Body of pancreas (tissue), 4 donors: Measurements from ENCODE around the gene LMX1A.

ENCODE experiments used
- POLR2A ChIP-seq, 3 donors: fragments of 450-650 bp; IDR thresholded peaks; one replicate each; pipeline ENCODE4 v1.6.1; 2016; ENCODE audit warnings: antibody characterized with exemption in 3 of 3, mild to moderate bottlenecking in 2 of 3
- TF ChIP-seq, protein P1 (sequence below), 7 experiments: fragments of 450-650 bp in 4 of 7; fragments of 200-600 bp in 3 of 7; sonication (generic) in 3 of 7; IDR thresholded peaks; one replicate each; pipeline ENCODE4 v1.5.1; 2016 to 2019; ENCODE audit warnings: antibody characterized with exemption in 7 of 7

DNA sequence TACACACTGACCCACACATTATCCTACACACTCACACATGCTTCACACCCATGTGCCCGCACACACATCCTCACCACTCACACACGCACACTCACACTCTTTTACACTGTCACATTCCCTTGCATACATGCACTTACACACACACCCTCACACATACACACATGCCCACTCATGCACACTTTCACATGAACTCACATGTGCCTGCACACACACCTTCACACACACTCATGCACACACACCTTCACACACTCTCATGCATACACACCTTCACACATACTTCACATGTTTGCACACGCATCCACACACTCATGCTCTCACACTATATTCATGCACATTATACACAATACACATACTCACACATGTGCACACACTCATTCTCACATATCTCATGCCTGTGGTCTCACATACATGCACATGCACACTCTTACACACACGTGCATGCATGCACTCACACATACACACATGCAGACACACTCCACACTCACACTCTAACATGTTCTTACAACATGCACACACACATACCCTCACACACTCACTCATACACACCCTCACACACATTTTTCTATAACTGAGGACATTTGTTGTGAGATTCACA is 46.1 kb upstream of the LMX1A start:
- TF ChIP-seq, protein P1, sequence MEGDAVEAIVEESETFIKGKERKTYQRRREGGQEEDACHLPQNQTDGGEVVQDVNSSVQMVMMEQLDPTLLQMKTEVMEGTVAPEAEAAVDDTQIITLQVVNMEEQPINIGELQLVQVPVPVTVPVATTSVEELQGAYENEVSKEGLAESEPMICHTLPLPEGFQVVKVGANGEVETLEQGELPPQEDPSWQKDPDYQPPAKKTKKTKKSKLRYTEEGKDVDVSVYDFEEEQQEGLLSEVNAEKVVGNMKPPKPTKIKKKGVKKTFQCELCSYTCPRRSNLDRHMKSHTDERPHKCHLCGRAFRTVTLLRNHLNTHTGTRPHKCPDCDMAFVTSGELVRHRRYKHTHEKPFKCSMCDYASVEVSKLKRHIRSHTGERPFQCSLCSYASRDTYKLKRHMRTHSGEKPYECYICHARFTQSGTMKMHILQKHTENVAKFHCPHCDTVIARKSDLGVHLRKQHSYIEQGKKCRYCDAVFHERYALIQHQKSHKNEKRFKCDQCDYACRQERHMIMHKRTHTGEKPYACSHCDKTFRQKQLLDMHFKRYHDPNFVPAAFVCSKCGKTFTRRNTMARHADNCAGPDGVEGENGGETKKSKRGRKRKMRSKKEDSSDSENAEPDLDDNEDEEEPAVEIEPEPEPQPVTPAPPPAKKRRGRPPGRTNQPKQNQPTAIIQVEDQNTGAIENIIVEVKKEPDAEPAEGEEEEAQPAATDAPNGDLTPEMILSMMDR (IDR thresholded peaks at IDR 0.05) = no peak
- TF ChIP-seq POLR2A (IDR thresholded peaks at IDR 0.05) = no peak
